ENCODE data around the gene ABHD2. TPM values are rescaled to one million over a fixed set of nuclear protein-coding genes. Genes with fewer than 3 reads are reported as not detected.
"Not testable (repeated sequence)": the region's sequence is repeated elsewhere in the genome, so short reads cannot be mapped to it uniquely, and the experiment has no call there.

ABHD2 gene
- total RNA-seq, 4 donors from 2014 or later: 49.8 to 82.3 (median 72.1) TPM

DNA sequence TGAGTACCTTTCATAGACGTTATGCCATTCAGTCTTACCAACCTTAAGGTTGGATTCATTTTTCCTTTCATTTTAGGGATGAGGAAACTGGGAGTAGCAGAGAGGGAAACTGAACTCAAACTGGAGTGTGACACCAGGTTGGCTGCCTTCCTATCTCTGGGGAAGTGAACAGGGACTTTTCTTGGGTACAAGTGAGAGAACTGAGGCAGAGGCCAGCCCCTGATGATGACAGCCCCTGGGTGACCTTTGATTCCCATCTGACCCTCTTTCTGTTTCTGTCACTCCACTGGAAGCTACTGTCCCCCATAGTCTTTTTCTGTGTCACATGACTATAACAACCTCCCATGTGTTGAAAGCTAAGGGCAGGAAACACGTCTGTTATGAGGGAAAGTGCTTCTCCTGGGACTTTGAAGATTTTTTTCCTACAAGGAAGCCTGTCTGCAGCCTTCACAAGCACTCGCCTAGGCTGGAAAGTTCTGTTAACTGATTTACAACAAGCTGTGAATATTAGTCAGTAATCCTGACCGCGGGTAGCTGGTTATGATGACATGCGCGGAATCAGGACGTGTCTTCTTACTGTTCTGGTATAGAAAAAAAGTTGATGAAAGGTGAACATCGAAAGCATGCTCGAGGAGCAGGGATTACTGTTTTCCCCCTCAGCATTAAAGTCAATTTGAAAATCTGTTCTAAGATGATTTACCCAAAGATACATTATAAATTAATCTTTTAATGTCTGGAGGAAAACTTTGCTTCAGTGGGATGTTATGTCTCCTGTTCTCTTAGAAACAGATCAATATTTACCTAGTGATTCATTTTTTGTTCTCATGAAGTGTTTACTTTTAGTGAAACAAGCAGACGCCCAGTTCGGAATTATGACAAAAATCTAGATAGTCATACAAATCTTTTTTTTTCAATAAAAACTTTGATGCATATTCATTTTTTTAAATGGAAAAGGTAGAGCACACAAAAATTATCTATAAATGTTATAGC, 31.5 kb downstream of the ABHD2 start:
- no peak for TF ChIP-seq EP300 (IDR thresholded peaks at IDR 0.05)
- TF ChIP-seq, protein P1, sequence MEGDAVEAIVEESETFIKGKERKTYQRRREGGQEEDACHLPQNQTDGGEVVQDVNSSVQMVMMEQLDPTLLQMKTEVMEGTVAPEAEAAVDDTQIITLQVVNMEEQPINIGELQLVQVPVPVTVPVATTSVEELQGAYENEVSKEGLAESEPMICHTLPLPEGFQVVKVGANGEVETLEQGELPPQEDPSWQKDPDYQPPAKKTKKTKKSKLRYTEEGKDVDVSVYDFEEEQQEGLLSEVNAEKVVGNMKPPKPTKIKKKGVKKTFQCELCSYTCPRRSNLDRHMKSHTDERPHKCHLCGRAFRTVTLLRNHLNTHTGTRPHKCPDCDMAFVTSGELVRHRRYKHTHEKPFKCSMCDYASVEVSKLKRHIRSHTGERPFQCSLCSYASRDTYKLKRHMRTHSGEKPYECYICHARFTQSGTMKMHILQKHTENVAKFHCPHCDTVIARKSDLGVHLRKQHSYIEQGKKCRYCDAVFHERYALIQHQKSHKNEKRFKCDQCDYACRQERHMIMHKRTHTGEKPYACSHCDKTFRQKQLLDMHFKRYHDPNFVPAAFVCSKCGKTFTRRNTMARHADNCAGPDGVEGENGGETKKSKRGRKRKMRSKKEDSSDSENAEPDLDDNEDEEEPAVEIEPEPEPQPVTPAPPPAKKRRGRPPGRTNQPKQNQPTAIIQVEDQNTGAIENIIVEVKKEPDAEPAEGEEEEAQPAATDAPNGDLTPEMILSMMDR (IDR thresholded peaks at IDR 0.05): no peak
- peak; percentile 50 to 68 for TF ChIP-seq POLR2AphosphoS5 (IDR thresholded peaks at IDR 0.05)
- peaks cover 74 to 93% (median 87%) of the 10 kb centered on the region in 4 donors for H3K4me1 ChIP-seq
- no peaks in the 10 kb centered on the region for H3K9me3 ChIP-seq
- H3K4me3 ChIP-seq: peak overlapping the region in 2 of 4 donors; percentile 5 to 13
- peaks cover 6 to 67% (median 42%) of the 10 kb centered on the region in 4 donors for H3K36me3 ChIP-seq
- H3K27me3 ChIP-seq: no peaks in the 10 kb centered on the region
- intact Hi-C loops (cut with DNase I): no loop called here
- DNase-seq (ENCODE audit: extremely low spot score): no peak
- 33% methylated on average over 12 of the region's 12 CpGs for WGBS
- H3K27ac ChIP-seq (replicated peaks in 1 of 4): peak overlapping the region; percentile 84 to 89 (median 88)

DNA sequence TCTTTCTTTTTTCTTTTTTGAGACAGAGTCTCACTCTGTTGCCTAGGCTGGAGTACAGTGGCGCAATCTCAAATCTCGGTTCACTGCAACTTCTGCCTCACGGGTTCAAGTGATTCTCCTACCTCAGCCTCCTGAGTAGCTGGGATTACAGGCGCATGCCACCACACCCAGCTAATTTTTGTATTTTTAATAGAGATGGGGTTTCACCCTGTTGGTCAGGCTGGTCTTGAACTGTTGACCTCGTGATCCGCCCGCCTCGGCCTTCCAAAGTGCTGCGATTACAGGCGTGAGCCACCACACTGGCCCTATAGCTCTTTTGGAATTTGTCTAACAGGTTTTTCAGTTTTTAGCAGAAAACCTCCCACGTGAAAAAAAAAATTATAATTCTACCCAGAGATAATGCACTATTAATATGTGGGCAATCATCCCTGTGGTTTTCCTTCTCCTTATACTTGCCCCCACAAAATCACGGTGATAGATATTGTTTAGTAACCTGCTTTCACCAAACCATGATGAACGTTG, 32.3 kb downstream of the ABHD2 start:
- H3K9me3 ChIP-seq; intact Hi-C loops (cut with DNase I); H3K4me3 ChIP-seq; H3K27me3 ChIP-seq; DNase-seq (ENCODE audit: extremely low spot score): not testable (repeated sequence)
- Histone ChIP-seq H3K36me3 (peaks cover 6 to 71% (median 43%) of the 10 kb centered on the region in 4 donors), H3K27ac (replicated peaks in 1 of 4) (peak overlapping the region; percentile 84 to 89 (median 88)), H3K4me1 (peaks cover 69 to 85% (median 80%) of the 10 kb centered on the region in 4 donors)
- WGBS: 86% methylated on average over 13 of the region's 13 CpGs

DNA sequence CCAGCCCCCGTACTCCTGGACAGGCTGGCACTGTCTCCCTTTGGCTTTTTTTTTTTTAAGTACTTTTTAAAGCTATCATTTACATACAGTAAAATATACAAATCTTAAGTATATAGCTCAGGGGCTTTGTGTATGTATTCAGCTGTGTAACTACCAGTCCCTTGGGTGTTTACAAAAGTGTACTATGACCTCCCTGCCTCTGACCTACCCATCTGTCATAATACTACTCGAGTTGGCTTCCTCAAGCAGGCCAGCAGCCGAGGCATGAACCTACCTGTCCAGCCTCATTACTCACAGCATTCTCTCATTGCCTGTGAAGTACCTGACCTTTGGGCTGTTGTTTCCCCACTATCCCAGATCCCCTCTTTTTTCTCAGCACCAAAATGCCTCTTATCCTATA, 33.2 kb downstream of the ABHD2 start:
- 48% methylated on average over 3 of the region's 3 CpGs for WGBS
- H3K27ac ChIP-seq (replicated peaks in 1 of 4): peak overlapping the region; percentile 84 to 89 (median 88)
- no peaks in the 10 kb centered on the region for H3K27me3 ChIP-seq
- H3K36me3 ChIP-seq: peaks cover 6 to 74% (median 42%) of the 10 kb centered on the region in 4 donors
- intact Hi-C loops (cut with DNase I): no loop called here
- no peaks in the 10 kb centered on the region for H3K9me3 ChIP-seq
- DNase-seq (ENCODE audit: extremely low spot score): no peak
- no peak overlapping the region for H3K4me3 ChIP-seq
- peaks cover 60 to 77% (median 73%) of the 10 kb centered on the region in 4 donors for H3K4me1 ChIP-seq
- TF ChIP-seq, protein P1 (IDR thresholded peaks at IDR 0.05): no peak
- TF ChIP-seq POLR2A (IDR thresholded peaks at IDR 0.05; ENCODE audit: low read depth) (no peak), EP300 (IDR thresholded peaks at IDR 0.05) (no peak), POLR2AphosphoS5 (IDR thresholded peaks at IDR 0.05) (no peak)

DNA sequence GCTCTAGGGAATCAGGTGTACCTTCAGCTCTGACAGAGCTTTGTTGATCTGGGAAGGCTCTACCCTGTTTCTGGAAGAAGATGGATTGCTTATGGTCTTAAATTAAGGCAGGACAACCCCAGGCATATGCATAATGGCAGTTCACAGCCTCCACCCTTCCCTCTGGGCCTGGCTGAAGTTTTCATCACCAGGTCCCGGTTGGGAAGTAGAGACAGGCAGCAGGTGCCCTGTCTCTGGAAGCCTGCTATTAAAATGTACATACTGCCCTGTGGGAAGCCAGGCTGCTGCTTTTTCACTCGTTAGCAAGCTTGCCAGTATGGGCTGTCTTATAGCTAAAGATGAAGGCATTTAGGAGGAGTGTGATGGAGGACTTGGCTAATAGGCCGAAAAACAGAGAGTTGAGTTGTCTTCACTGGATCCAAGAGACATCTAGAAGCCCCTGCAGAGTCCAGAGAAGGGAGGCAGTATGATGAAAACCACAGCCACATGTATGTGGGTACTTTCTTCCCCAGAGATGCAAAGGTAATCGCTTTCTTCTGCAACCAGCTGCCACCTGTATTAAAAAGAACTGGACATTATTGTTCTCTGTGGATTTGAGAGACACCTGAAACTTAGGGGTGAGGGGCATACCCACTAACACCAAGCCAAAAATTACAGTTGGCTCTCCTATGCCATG, 34.4 kb downstream of the ABHD2 start:
- DNase-seq (ENCODE audit: extremely low spot score): no peak
- H3K9me3 ChIP-seq: no peaks in the 10 kb centered on the region
- TF ChIP-seq EP300 (IDR thresholded peaks at IDR 0.05): no peak
- TF ChIP-seq POLR2AphosphoS5 (IDR thresholded peaks at IDR 0.05): no peak
- no peak for TF ChIP-seq POLR2A (IDR thresholded peaks at IDR 0.05; ENCODE audit: low read depth)
- TF ChIP-seq, protein P1 (IDR thresholded peaks at IDR 0.05): no peak
- H3K4me1 ChIP-seq: peaks cover 57 to 74% (median 68%) of the 10 kb centered on the region in 4 donors
- 92% methylated on average over 4 of the region's 4 CpGs for WGBS
- H3K27me3 ChIP-seq: no peaks in the 10 kb centered on the region
- peak overlapping the region; percentile 41 to 89 (median 86) for H3K27ac ChIP-seq (replicated peaks in 1 of 4)
- H3K36me3 ChIP-seq: peaks cover 0 to 61% (median 34%) of the 10 kb centered on the region in 4 donors
- intact Hi-C loops (cut with DNase I): no loop called here
- no peak overlapping the region for H3K4me3 ChIP-seq

DNA sequence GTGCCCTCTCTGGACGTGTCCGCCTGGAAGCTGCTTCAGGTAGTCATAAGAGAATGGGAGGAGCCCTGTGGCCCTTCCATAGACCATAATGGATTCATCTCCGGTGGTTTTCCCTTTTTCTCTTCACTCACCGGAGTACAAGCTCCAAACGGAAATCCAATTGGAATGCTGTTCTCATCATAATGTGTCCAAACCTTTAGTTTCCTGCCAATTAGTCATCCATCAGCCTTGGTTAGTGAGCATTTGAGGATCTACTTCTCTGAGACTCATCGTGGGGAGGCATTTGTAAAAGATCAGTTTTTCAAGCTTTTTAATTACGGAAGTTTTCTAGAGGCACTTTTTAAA, 34.9 kb downstream of the ABHD2 start:
- Histone ChIP-seq H3K27ac (replicated peaks in 1 of 4) (peak overlapping the region; percentile 41 to 89 (median 86)), H3K36me3 (peaks cover 0 to 56% (median 33%) of the 10 kb centered on the region in 4 donors), H3K4me1 (peaks cover 52 to 70% (median 64%) of the 10 kb centered on the region in 4 donors), H3K27me3 (no peaks in the 10 kb centered on the region), H3K9me3 (no peaks in the 10 kb centered on the region), H3K4me3 (no peak overlapping the region)
- TF ChIP-seq POLR2A (IDR thresholded peaks at IDR 0.05; ENCODE audit: low read depth) (no peak), EP300 (IDR thresholded peaks at IDR 0.05) (no peak), POLR2AphosphoS5 (IDR thresholded peaks at IDR 0.05) (no peak)
- TF ChIP-seq, protein P1 (IDR thresholded peaks at IDR 0.05): no peak
- intact Hi-C loops (cut with DNase I): no loop called here
- 88% methylated on average over 7 of the region's 7 CpGs for WGBS
- DNase-seq (ENCODE audit: extremely low spot score): no peak

Data from esophagus muscularis mucosa (tissue), 4 donors.